ENCODE measurements around the gene BAG3. TPM values are rescaled to one million over a fixed set of nuclear protein-coding genes. Genes with fewer than 3 reads are reported as not detected.
"Not testable (repeated sequence)": the region's sequence is repeated elsewhere in the genome, so short reads cannot be mapped to it uniquely, and the experiment has no call there.

The BAG3 gene
- 10 to 100 TPM; 14.9 to 16.4 TPM for total RNA-seq

GRCh38 chr10:119650692-119651513 lies at the start of gene BAG3:
TSS of gene BAG3 (plus strand) at chr10:119651380. CDS start at chr10:119651676, 296 bp downstream.
- CTCF ChIA-PET, result interaction anchor here (1.1 kb wide), 1 partner anchor 53 kb away, joined by 5 read pairs; no protein-coding TSS in a partner anchor
- POLR2A ChIA-PET, result interaction anchor here (1.0 to 1.2 kb wide), 3 partner anchors 54 to 222 kb away, joined by 3 to 6 read pairs (median 5); partner anchors contain the start of genes INPP5F, MCMBP and TIAL1

DNA sequence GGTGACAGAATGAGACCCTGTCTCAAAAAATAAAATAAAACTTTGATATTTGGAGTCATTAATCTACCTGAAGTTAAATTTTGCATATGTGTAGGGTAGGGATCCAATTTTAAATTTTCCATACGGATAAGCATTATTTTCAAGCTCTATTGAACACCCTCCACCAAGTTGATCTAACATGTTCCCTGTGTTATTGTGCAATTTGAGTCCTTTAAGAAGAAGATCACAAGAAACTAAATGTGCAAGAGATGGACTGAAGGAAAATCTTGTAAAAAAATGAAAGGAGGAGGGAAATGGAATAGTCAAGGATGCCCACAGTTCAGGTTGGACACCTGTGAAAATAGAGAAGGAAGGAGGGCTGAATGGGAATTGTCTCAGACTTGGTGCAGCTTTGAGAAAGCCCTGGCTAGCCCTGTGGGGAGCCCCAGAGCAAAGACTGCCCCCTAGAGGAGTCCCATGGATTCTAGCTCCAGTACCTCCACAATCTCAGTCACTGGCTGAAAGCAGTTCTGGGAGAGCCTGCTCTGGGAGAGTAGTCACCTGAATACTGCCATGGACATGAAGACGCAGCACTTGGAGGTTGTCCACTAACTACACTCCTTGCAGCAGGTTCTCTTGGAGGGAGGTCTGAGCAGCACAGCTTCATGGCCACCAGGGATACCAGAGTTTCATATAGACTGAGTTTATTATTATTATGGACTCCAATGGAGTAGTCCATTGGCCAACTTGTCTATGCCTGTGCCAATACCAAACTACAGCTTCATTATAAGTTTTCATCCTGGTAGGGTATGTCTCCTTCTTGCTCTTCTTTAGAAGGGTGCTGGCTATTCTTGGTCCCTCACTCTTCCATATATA lies 48.7 kb upstream of the BAG3 start:
- ChIA-PET CTCF (interaction anchor here (0.7 to 1.2 kb wide), 4 partner anchors 16 to 149 kb away, joined by 3 to 4 read pairs (median 4); no protein-coding TSS in a partner anchor), POLR2A (interaction anchor here (0.6 kb wide), 1 partner anchor 517 kb away, joined by 3 read pairs; no protein-coding TSS in a partner anchor)

- ChIA-PET CTCF (no interaction called here), POLR2A (no interaction called here)
Measured at GRCh38 chr10:119604468-119604867, 46.7 kb upstream of the BAG3 start.

GRCh38 chr10:119608316-119609155 lies 42.6 kb upstream of the BAG3 start:
- CTCF ChIA-PET, result interaction anchor here (0.5 kb wide), 1 partner anchor 310 kb away, joined by 4 read pairs; no protein-coding TSS in a partner anchor

GRCh38 chr10:119609516-119609915 lies 41.7 kb upstream of the BAG3 start:
- POLR2A ChIA-PET, result no interaction called here
- CTCF ChIA-PET, result no interaction called here

More at GRCh38 chr10:119608316-119609155, 42.6 kb upstream of the BAG3 start:
- POLR2A ChIA-PET, result no interaction called here

DNA sequence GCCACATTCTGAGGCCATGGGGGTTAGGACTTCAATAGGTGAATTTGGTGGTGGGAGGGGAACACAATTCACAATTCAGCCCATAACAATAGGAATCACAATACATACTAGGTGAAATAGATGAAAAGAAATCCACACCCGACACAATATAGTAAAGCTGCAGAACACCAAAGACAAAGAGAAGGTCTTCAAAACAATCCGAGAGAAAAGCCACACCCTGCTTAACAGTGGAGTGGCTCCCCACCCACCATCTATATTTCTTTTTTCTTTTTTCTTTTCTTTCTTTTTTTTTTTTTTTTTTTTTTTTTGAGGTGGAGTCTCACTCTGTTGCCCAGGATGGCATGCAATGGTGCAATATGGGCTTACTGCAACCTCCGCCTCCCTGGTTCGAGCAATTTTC lies 39.7 kb upstream of the BAG3 start:
- ChIA-PET POLR2A (no interaction called here), CTCF (interaction anchor here (0.7 kb wide), 1 partner anchor 140 kb away, joined by 3 read pairs; no protein-coding TSS in a partner anchor)

- ChIA-PET CTCF (interaction anchor here (0.6 kb wide), 1 partner anchor 18 kb away, joined by 4 read pairs; no protein-coding TSS in a partner anchor), POLR2A (no interaction called here)
Measured at GRCh38 chr10:119613741-119614140, 37.4 kb upstream of the BAG3 start.

- ChIA-PET POLR2A (no interaction called here), CTCF (no interaction called here)
Measured at GRCh38 chr10:119614686-119615085, 36.5 kb upstream of the BAG3 start.

- CTCF ChIA-PET, result interaction anchor here (1.9 kb wide), 1 partner anchor 41 kb away, joined by 4 read pairs; no protein-coding TSS in a partner anchor
- POLR2A ChIA-PET, result no interaction called here
Measured at GRCh38 chr10:119616882-119617570, 34.2 kb upstream of the BAG3 start.

DNA sequence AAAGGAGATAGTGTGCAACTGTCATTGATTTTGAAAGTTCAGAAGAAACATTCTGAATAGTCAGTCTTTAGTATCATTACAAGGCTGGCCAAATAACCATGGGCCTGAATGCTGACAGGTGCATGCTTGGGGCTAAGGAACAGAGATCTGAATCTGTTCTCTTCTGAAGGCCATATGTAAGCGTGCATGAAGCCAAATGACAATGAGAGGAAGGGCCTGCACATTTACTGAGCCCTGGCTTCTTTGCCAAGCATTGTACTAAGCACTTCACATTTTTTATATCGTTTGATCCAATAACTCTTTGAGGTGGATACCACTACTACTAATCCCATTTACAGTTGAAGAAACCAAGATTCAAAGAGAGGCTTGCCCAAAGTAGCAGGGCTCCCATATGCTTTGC lies 32.0 kb upstream of the BAG3 start:
- ChIA-PET POLR2A (no interaction called here), CTCF (no interaction called here)

DNA sequence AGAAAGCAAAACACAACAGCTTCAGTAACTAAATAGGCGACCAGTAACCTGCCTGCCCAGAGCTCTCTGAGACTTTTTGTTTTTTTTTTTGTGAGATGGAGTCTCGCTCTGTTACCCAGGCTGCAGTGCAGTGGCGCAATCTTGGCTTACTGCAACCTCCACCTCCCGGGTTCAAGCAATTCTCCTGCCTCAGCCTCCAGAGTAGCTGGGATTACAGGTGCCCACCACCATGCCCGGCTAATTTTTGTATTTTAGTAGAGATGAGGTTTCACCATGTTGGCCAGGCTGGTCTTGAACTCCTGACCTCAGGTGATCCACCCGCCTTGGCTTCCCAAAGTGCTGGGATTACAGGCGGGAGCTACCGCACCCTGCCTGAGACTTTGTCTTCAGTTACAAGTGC lies 31.4 kb upstream of the BAG3 start:
- POLR2A ChIA-PET, result not testable (repeated sequence)
- CTCF ChIA-PET, result interaction anchor here (1.1 kb wide), 1 partner anchor 22 kb away, joined by 3 read pairs; no protein-coding TSS in a partner anchor

- ChIA-PET POLR2A (interaction anchor here (0.5 kb wide), 1 partner anchor 35 kb away, joined by 4 read pairs; no protein-coding TSS in a partner anchor), CTCF (interaction anchor here (1.1 kb wide), 1 partner anchor 21 kb away, joined by 3 read pairs; no protein-coding TSS in a partner anchor)
Measured at GRCh38 chr10:119620241-119621077, 30.7 kb upstream of the BAG3 start.

DNA sequence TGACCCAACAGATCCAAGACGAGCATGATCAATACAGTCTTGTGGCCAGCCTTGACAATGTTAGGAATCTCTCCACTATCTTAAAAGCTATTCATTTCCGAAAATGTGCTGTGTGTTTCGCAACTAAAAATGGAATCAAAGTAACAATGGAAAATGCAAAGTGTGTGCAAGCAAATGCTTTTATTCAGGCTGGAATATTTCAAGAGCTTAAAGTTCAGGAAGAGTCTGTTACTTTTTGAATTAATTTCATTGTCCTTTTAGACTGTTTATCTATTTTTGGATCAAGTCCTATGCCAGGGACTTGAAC lies 30.1 kb upstream of the BAG3 start:
- POLR2A ChIA-PET, result interaction anchor here (0.5 kb wide), 1 partner anchor 35 kb away, joined by 4 read pairs; no protein-coding TSS in a partner anchor
- CTCF ChIA-PET, result no interaction called here

GRCh38 chr10:119625570-119626280 lies 25.5 kb upstream of the BAG3 start:
- POLR2A ChIA-PET, result no interaction called here
- CTCF ChIA-PET, result no interaction called here

DNA sequence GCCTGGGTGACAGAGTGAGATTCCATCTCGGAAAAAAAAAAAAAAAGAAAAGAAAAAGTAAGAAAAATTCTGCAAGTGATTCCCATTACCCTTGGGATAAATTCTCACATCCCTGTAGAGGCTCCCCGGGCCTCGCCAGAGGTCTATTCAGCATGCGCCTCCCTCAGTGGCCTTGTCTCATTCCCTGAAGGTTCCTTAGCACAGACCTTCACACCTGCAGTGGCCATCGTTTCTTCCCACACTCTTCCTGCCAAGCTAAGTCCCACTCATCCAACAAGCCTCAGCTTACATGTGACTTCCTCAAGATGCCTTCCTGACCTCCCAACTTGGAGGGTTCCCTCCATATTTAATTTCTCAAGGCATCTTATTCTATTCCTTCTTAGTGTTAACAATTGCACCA lies 20.9 kb upstream of the BAG3 start:
- ChIA-PET CTCF (interaction anchor here (0.7 kb wide), 1 partner anchor 363 kb away, joined by 3 read pairs; no protein-coding TSS in a partner anchor), POLR2A (no interaction called here)

DNA sequence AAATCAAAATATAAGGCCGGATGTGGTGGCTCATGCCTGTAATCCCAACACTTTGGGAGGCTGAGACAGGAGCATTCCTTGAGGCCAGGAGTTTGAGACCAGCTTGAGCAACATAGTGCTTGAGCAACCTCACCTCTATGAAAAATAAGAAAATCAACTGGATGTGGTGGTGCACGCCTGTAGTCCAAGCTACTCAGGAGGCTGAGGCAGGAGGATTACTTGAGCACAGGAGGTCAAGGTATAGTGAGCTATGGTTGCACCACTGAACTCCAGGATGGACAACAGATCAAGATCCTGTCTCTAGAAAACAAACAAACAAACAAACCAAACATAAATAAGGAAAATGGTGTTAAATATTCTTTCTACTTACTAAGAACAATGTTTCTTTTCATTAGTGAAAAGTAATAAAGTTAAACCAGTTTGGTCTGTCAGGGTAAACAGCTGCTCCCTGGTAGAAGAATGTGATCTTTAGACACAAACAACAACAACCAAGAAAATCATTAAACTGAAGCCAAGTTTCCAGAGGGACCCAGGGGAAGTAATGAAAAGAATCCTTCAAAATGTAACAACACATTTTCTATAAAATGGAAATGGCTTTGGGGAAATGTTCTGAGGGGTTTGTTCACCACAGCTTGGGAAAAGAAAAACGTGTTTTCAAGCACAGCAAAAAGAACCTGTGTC lies 17.5 kb upstream of the BAG3 start:
- CTCF ChIA-PET, result no interaction called here

DNA sequence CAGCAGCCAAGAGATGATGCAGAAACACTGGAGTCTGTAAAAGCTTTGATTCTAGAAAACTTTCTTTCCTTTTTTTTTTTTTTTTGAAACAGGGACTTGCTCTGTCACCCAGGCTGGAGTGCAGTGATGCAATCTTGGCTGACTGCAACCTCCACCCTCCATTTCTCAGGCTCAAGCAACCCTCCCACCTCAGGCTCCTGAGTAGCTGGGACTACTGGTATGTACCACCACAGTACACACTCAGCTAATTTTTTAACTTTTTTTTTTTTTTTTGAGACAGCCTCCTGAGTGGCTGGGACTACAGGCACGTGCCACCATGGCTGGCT lies 17.0 kb upstream of the BAG3 start:
- ChIA-PET CTCF (no interaction called here), POLR2A (interaction anchor here (0.6 kb wide), 1 partner anchor 67 kb away, joined by 13 read pairs; no protein-coding TSS in a partner anchor)

More for the DNA sequence above, 17.5 kb upstream of the BAG3 start:
- POLR2A ChIA-PET, result no interaction called here
